OCI-LY1 (cell line): Measurements from ENCODE around the gene IFNGR2.

Source experiments
- EZH2 ChIP-seq: fragments of 200-600 bp; sonication (generic), shearing (Covaris generic); IDR thresholded peaks from 2 replicates; pipeline ENCODE4 v1.8.0; 2017; ENCODE audit warnings: borderline replicate concordance, mixed run types, mild to moderate bottlenecking, antibody characterized with exemption, low read length, moderate library complexity, mixed read lengths
- TF ChIP-seq, protein P1 (sequence below): fragments of 200-600 bp; sonication (generic), shearing (Covaris generic); IDR thresholded peaks from 2 replicates; pipeline ENCODE4 v1.5.1; 2017; ENCODE audit warnings: mild to moderate bottlenecking, antibody characterized with exemption, low read length, moderate library complexity, mixed read lengths

DNA sequence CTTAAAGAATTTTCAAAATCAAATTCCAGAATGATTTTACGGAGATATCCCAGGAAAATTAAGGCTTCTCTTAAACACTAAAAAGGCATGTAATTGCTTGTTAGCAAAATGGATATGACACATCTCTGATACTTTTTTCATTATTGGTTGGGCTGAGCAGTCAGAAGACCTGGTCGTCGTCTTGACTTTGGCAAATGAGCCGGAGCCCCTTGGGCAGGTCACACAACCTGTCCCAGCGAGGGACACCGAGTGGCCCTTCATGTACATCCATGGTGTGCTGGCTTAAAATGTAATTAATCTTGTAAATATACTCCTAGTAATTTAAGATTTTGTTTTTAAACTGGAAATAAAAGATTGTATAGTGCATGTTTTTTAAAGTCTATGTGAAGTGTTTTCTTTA lies 33.9 kb downstream of the IFNGR2 start:
- TF ChIP-seq, protein P1, sequence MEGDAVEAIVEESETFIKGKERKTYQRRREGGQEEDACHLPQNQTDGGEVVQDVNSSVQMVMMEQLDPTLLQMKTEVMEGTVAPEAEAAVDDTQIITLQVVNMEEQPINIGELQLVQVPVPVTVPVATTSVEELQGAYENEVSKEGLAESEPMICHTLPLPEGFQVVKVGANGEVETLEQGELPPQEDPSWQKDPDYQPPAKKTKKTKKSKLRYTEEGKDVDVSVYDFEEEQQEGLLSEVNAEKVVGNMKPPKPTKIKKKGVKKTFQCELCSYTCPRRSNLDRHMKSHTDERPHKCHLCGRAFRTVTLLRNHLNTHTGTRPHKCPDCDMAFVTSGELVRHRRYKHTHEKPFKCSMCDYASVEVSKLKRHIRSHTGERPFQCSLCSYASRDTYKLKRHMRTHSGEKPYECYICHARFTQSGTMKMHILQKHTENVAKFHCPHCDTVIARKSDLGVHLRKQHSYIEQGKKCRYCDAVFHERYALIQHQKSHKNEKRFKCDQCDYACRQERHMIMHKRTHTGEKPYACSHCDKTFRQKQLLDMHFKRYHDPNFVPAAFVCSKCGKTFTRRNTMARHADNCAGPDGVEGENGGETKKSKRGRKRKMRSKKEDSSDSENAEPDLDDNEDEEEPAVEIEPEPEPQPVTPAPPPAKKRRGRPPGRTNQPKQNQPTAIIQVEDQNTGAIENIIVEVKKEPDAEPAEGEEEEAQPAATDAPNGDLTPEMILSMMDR: no peak
- no peak for TF ChIP-seq EZH2
